ENCODE results near the gene HOXB3. TPM values are rescaled to one million over a fixed set of nuclear protein-coding genes. Genes with fewer than 3 reads are reported as not detected.

HOXB3 gene
- polyA plus RNA-seq, 1 of the 3 experiments (the other 2 are of a cell fraction) = 0.46 TPM

GRCh38 chr17:48593126-48593829 is 3.2 kb upstream of the HOXB3 start, which contains the start of gene HOXB5 (continued):
- no peak for TF ChIP-seq TAF1 (IDR thresholded peaks at IDR 0.05; ENCODE audit: borderline replicate concordance, low read depth, low read length)

DNA sequence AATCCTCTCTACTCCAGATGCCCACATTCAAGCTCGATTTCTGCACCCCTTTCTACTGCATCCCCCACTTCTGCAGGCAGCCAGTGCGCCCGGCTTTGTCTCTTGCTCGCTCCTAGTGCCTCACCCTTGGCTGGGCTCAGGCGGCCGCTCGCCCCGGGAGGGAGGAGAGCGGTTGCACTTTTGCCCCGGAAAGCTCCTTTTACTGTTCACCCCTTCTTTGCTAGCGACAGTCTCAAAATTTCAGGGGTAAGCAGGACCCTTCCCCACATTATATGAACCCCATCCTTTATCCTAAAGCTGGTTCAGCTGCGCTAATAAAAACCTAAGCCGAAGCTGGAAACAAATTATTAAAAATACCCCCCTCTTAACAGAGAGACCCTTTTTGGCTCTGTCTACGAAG is 2.5 kb upstream of the HOXB3 start:
- TF ChIP-seq EZH2phosphoT487 (IDR thresholded peaks at IDR 0.05; ENCODE audit: borderline replicate concordance, low read depth) (no peak; the same call in 1 of the 2 replicates), POLR2AphosphoS5 (IDR thresholded peaks at IDR 0.05; ENCODE audit: low read depth, low read length) (no peak), MXI1 (IDR thresholded peaks at IDR 0.05; ENCODE audit: low read depth, low read length) (no peak)
- TF ChIP-seq, protein P1, sequence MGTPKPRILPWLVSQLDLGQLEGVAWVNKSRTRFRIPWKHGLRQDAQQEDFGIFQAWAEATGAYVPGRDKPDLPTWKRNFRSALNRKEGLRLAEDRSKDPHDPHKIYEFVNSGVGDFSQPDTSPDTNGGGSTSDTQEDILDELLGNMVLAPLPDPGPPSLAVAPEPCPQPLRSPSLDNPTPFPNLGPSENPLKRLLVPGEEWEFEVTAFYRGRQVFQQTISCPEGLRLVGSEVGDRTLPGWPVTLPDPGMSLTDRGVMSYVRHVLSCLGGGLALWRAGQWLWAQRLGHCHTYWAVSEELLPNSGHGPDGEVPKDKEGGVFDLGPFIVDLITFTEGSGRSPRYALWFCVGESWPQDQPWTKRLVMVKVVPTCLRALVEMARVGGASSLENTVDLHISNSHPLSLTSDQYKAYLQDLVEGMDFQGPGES (IDR thresholded peaks at IDR 0.05; ENCODE audit: low read depth, low read length) = no peak
- DNase-seq = no peak
- CTCF ChIA-PET = interaction anchor here (0.7 to 3.7 kb wide), 33 partner anchors 14 to 461 kb away, joined by 3 to 20 read pairs (median 4); partner anchors contain the start of gene HOXB8
- Histone ChIP-seq H3K27me3 (ENCODE audit: insufficient read depth) (peaks cover 98% of the 10 kb centered on the region), H3K9me2 (no peaks in the 10 kb centered on the region), H3K27ac (ENCODE audit: low read depth in 2 of 2, low read length in 1 of 2) (no peak overlapping the region), H4K20me1 (ENCODE audit: insufficient read depth) (no peaks in the 10 kb centered on the region), H3K9me3 (no peaks in the 10 kb centered on the region), H3K9ac (no peak overlapping the region), H3K4me1 (ENCODE audit: control insufficient read depth in 1 of 2, insufficient read depth in 2 of 2, low read depth in 1 of 2, low read length in 1 of 2) (0 out of 4 replicates have a peak, but pooled peaks cover 0 to 4% of the 10 kb centered on the region in 2 experiments), H3K4me3 (ENCODE audit: low read depth in 2 of 2, low read length in 1 of 2) (no peak overlapping the region), H3F3A (replicated peaks; ENCODE audit: insufficient read depth) (peaks cover 4% of the 10 kb centered on the region), H3K79me2 (ENCODE audit: insufficient read depth) (no peaks in the 10 kb centered on the region), H3K4me2 (peak overlapping the region; percentile 34; the same call in 1 of the 2 replicates), H3K36me3 (replicated peaks in 1 of 2; ENCODE audit: control insufficient read depth in 1 of 2, insufficient read depth in 2 of 2, low read length in 1 of 2) (no peaks in the 10 kb centered on the region), H2AFZ (ENCODE audit: low read depth) (no peak overlapping the region)
- WGBS (ENCODE audit: low lambda C conversion rate) = 14% methylated on average over 14 of the region's 14 CpGs
- POLR2A ChIA-PET = interaction anchor here (0.6 kb wide), 1 partner anchor 399 kb away, joined by 3 read pairs; no protein-coding TSS in a partner anchor

DNA sequence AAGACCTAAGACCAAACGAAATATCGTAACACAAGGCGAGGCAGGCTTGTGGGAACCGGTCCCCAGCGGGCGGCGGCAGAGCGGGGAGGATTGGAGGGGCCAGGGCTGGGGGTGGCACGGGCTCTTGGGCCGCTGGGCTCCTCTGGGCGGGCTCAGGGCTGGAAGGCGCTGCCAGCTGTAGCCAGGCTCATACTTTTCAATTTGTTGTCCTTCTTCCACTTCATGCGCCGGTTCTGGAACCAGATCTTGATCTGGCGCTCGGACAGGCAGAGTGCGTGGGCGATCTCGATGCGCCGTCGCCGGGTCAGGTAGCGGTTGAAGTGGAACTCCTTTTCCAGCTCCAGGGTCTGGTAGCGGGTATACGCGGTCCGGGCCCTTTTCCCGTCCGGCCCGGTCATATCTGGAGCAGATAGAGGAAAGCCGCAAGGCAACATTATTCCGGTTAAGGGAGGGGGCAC is 2.0 kb upstream of the HOXB3 start:
- TF ChIP-seq POLR2AphosphoS5 (IDR thresholded peaks at IDR 0.05; ENCODE audit: low read depth, low read length) (no peak), JUND (IDR thresholded peaks at IDR 0.05) (no peak), SIN3A (IDR thresholded peaks at IDR 0.05; ENCODE audit: borderline replicate concordance, low read depth, low read length) (no peak)
- Histone ChIP-seq H3K27ac (ENCODE audit: low read depth in 2 of 2, low read length in 1 of 2) (no peak overlapping the region), H3K9ac (no peak overlapping the region), H4K20me1 (ENCODE audit: insufficient read depth) (no peaks in the 10 kb centered on the region), H2AFZ (ENCODE audit: low read depth) (no peak overlapping the region), H3K4me2 (no peak overlapping the region), H3K79me2 (ENCODE audit: insufficient read depth) (no peaks in the 10 kb centered on the region), H3K4me3 (ENCODE audit: low read depth in 2 of 2, low read length in 1 of 2) (no peak overlapping the region), H3F3A (replicated peaks; ENCODE audit: insufficient read depth) (peaks cover 4% of the 10 kb centered on the region), H3K27me3 (ENCODE audit: insufficient read depth) (peaks cover 98% of the 10 kb centered on the region), H3K36me3 (replicated peaks in 1 of 2; ENCODE audit: control insufficient read depth in 1 of 2, insufficient read depth in 2 of 2, low read length in 1 of 2) (no peaks in the 10 kb centered on the region), H3K9me2 (no peaks in the 10 kb centered on the region), H3K9me3 (no peaks in the 10 kb centered on the region), H3K4me1 (ENCODE audit: control insufficient read depth in 1 of 2, insufficient read depth in 2 of 2, low read depth in 1 of 2, low read length in 1 of 2) (0 out of 4 replicates have a peak, but pooled peaks cover 0 to 4% of the 10 kb centered on the region in 2 experiments)
- 28% methylated on average over 33 of the region's 33 CpGs for WGBS (ENCODE audit: low lambda C conversion rate)
- no peak for DNase-seq
- ChIA-PET CTCF (interaction anchor here (1.1 to 2.0 kb wide), 17 partner anchors 14 to 440 kb away, joined by 3 to 15 read pairs (median 4); no protein-coding TSS in a partner anchor), POLR2A (interaction anchor here (0.6 kb wide), 1 partner anchor 399 kb away, joined by 3 read pairs; no protein-coding TSS in a partner anchor)
